HG03175 (cell line): ENCODE results near the gene SCGB1A1.

Experiments used
- ATAC-seq: cut with Tn5 transposase; IDR thresholded peaks from one replicate; pipeline ENCODE4 v1.9.1; 2021; ENCODE audit warnings: mild to moderate bottlenecking, moderate library complexity; ENCODE audit not compliant: unreplicated experiment

The SCGB1A1 gene

GRCh38 chr11:62398011-62398994 lies 20.5 kb upstream of the SCGB1A1 start:
- no peak for ATAC-seq

- no peak for ATAC-seq
Observed at GRCh38 chr11:62399172-62399877, 19.5 kb upstream of the SCGB1A1 start.

- ATAC-seq: no peak
Observed at GRCh38 chr11:62399878-62400266, 19.0 kb upstream of the SCGB1A1 start.

GRCh38 chr11:62400281-62400680 lies 18.6 kb upstream of the SCGB1A1 start:
- ATAC-seq: no peak

- ATAC-seq: no peak
Observed at GRCh38 chr11:62400760-62401159, 18.1 kb upstream of the SCGB1A1 start.

GRCh38 chr11:62401356-62401755 lies 17.5 kb upstream of the SCGB1A1 start:
- no peak for ATAC-seq

GRCh38 chr11:62401811-62402210 lies 17.0 kb upstream of the SCGB1A1 start:
- ATAC-seq: no peak

GRCh38 chr11:62402226-62402959 lies 16.4 kb upstream of the SCGB1A1 start:
- no peak for ATAC-seq

GRCh38 chr11:62402960-62403730 lies 15.7 kb upstream of the SCGB1A1 start:
- no peak for ATAC-seq

- ATAC-seq: no peak
Observed at GRCh38 chr11:62404435-62404834, 14.4 kb upstream of the SCGB1A1 start.

- no peak for ATAC-seq
Observed at GRCh38 chr11:62404901-62405300, 13.9 kb upstream of the SCGB1A1 start.

GRCh38 chr11:62406034-62406433 lies 12.8 kb upstream of the SCGB1A1 start:
- no peak for ATAC-seq

- no peak for ATAC-seq
Observed at GRCh38 chr11:62409831-62410230, 9.0 kb upstream of the SCGB1A1 start.

- ATAC-seq: no peak
Observed at GRCh38 chr11:62410972-62411371, 7.9 kb upstream of the SCGB1A1 start.

GRCh38 chr11:62411524-62411923 lies 7.3 kb upstream of the SCGB1A1 start:
- no peak for ATAC-seq

GRCh38 chr11:62413060-62413696 lies 5.7 kb upstream of the SCGB1A1 start:
- ATAC-seq: no peak

GRCh38 chr11:62416596-62416995 lies 2.2 kb upstream of the SCGB1A1 start:
- no peak for ATAC-seq

- no peak for ATAC-seq
Observed at GRCh38 chr11:62418136-62418535, 697 bp upstream of the SCGB1A1 start.

GRCh38 chr11:62419314-62419929 lies 589 bp downstream of the SCGB1A1 start:
- no peak for ATAC-seq

GRCh38 chr11:62419943-62420342 lies 1.1 kb downstream of the SCGB1A1 start:
- ATAC-seq: no peak
